ENCODE measurements around the gene SPATS2. TPM values are rescaled to one million over a fixed set of nuclear protein-coding genes. Genes with fewer than 3 reads are reported as not detected.

SPATS2 gene
- total RNA-seq, 4 donors from 2014 or later, result 8.6 to 17.8 (median 9.5) TPM

DNA sequence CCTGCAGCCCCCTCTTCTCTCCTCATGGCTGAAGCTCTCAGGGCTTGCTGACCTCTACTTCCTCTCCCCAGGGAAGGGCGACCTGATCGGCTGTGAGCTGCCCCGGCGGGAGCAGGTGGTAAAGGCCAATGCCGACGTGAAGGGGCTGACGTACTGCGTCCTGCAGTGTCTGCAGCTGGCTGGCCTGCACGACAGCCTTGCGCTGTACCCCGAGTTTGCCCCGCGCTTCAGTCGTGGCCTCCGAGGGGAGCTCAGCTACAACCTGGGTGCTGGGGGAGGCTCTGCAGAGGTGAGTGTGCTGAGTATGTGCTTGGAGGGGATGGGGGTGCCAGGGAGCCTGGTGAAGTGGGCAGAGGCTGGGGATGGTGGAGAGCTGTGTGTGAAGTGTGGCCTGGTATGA lies 187.0 kb downstream of the SPATS2 start:
- no peak overlapping the region for H3K4me3 ChIP-seq
- peaks cover 0 to 5% (median 1%) of the 10 kb centered on the region in 3 donors for H3K4me1 ChIP-seq
- ATAC-seq, result no peak
- H3K27me3 ChIP-seq, result peaks cover 10% of the 10 kb centered on the region
- H3K9me3 ChIP-seq, result no peaks in the 10 kb centered on the region
- H3K36me3 ChIP-seq, result peaks cover 0 to 37% of the 10 kb centered on the region in 2 donors
- no peak for TF ChIP-seq POLR2AphosphoS5 (IDR thresholded peaks at IDR 0.05)
- TF ChIP-seq, protein P1, sequence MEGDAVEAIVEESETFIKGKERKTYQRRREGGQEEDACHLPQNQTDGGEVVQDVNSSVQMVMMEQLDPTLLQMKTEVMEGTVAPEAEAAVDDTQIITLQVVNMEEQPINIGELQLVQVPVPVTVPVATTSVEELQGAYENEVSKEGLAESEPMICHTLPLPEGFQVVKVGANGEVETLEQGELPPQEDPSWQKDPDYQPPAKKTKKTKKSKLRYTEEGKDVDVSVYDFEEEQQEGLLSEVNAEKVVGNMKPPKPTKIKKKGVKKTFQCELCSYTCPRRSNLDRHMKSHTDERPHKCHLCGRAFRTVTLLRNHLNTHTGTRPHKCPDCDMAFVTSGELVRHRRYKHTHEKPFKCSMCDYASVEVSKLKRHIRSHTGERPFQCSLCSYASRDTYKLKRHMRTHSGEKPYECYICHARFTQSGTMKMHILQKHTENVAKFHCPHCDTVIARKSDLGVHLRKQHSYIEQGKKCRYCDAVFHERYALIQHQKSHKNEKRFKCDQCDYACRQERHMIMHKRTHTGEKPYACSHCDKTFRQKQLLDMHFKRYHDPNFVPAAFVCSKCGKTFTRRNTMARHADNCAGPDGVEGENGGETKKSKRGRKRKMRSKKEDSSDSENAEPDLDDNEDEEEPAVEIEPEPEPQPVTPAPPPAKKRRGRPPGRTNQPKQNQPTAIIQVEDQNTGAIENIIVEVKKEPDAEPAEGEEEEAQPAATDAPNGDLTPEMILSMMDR (IDR thresholded peaks at IDR 0.05), result no peak
- TF ChIP-seq EP300 (IDR thresholded peaks at IDR 0.05), result no peak
- no peak for TF ChIP-seq POLR2A (IDR thresholded peaks at IDR 0.05)
- no peak overlapping the region for H3K27ac ChIP-seq
- 54% methylated on average over 8 of the region's 15 CpGs; no CpG with 5 or more reads in 1 of the 2 donors for WGBS, 2 donors (ENCODE audit: low coverage in 1 of 2)

DNA sequence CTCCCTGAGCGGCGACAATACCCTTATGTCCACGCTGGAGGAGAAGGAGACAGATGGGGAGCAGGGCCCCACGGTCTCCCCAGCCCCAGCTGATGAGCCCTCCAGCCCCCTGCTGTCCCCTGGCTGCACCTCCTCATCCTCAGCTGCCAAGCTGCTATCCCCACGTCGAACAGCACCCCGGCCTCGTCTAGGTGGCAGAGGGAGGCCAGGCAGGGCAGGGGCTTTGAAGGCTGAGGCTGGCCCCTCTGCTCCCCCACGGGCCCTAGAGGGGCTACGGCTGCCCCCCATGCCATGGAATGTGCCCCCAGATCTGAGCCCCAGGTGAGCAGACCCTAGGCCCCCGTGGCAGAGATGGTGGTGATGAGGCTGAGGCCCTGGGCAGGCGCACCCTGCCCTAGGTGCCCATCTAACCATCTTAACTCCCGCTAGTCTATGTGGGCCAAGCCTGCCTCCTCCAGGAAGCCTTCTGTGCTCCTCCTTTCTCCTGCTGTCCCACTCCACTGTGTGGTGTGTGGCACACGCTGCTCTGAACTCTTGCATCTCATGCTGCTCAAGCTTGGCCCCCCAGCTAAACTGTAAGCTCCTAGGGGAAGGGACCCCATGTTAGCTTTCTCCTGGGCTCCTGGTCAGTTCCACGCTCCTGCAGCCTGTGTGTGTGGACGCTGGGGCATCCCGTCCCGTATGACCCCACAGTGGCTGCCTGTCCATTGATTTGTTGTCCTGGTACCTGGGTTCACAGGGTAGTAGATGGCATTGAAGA lies 188.5 kb downstream of the SPATS2 start:
- Histone ChIP-seq H3K9me3 (no peaks in the 10 kb centered on the region), H3K36me3 (peaks cover 0 to 52% of the 10 kb centered on the region in 2 donors), H3K4me3 (no peak overlapping the region), H3K27me3 (no peaks in the 10 kb centered on the region), H3K27ac (no peak overlapping the region), H3K4me1 (no peaks in the 10 kb centered on the region)
- no peak for TF ChIP-seq POLR2A (IDR thresholded peaks at IDR 0.05)
- ATAC-seq, result no peak
- 100% methylated on average over 3 of the region's 18 CpGs; no CpG with 5 or more reads in 1 of the 2 donors for WGBS, 2 donors (ENCODE audit: low coverage in 1 of 2)

DNA sequence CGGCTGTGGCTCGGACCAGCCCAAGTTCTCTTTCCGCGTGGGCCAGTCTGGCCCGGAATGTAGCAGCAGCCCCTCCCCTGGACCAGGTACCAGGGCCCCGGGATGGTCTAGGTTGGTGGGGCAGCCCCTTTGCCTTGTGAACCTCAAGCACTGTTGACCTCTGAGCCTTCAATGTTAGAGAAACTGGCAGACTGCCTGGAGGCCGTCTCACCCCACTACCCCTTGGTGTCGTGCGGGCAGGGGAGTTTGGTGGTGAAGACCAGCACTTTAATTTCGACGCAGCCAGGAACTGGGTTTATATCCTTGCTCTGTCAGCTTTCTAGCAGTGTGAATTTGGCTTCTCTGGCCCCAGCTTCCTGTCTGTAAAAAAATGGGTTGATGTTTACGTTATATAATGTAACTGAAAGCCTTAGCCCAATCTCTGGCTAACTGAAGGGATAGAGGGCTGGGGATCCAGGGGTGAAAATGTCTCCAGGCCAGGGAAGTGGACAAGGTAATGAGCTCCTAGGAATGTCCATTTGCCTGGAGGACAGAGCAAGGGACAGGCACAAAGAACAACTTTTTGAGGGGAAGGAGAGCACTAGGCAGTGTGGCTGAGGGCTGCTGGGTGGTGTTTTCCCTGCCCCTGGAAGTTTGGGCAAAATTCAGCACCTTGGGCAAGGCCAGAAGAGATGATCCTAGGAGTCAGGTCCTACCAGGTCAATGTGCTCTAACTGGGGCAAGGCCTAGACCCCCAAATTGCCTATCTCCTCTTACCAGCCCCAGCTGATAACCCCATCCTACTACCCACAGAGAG lies 189.3 kb downstream of the SPATS2 start:
- no peak overlapping the region for H3K4me3 ChIP-seq
- H3K27me3 ChIP-seq, result no peaks in the 10 kb centered on the region
- no peaks in the 10 kb centered on the region for H3K4me1 ChIP-seq
- H3K27ac ChIP-seq, result no peak overlapping the region
- no peak for ATAC-seq
- no peak for TF ChIP-seq POLR2AphosphoS5 (IDR thresholded peaks at IDR 0.05)
- no peak for TF ChIP-seq EP300 (IDR thresholded peaks at IDR 0.05)
- TF ChIP-seq, protein P1 (IDR thresholded peaks at IDR 0.05), result no peak
- no peak for TF ChIP-seq POLR2A (IDR thresholded peaks at IDR 0.05)
- WGBS, 2 donors (ENCODE audit: low coverage in 1 of 2), result 33% methylated on average over 1 of the region's 12 CpGs; no CpG with 5 or more reads in 1 of the 2 donors
- peaks cover 0 to 60% of the 10 kb centered on the region in 2 donors for H3K36me3 ChIP-seq
- no peaks in the 10 kb centered on the region for H3K9me3 ChIP-seq

DNA sequence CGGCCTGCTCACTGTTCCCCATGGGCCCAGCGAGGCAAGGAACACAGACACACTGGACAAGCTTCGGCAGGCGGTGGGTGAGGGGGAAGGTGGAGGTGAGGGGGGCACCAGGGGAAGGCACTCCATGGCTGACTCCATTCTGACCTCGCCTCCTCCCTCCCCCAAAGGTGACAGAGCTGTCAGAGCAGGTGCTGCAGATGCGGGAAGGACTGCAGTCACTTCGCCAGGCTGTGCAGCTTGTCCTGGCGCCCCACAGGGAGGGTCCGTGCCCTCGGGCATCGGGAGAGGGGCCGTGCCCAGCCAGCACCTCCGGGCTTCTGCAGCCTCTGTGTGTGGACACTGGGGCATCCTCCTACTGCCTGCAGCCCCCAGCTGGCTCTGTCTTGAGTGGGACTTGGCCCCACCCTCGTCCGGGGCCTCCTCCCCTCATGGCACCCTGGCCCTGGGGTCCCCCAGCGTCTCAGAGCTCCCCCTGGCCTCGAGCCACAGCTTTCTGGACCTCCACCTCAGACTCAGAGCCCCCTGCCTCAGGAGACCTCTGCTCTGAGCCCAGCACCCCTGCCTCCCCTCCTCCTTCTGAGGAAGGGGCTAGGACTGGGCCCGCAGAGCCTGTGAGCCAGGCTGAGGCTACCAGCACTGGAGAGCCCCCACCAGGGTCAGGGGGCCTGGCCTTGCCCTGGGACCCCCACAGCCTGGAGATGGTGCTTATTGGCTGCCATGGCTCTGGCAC lies 190.1 kb downstream of the SPATS2 start:
- no CpG with 5 or more reads among the region's 18 CpGs for WGBS, 2 donors (ENCODE audit: low coverage in 1 of 2)
- Histone ChIP-seq H3K27me3 (no peaks in the 10 kb centered on the region), H3K4me3 (no peak overlapping the region), H3K4me1 (no peaks in the 10 kb centered on the region), H3K27ac (no peak overlapping the region), H3K9me3 (no peaks in the 10 kb centered on the region), H3K36me3 (peaks cover 0 to 68% of the 10 kb centered on the region in 2 donors)
- no peak for ATAC-seq
- TF ChIP-seq EP300 (IDR thresholded peaks at IDR 0.05), result no peak
- no peak for TF ChIP-seq POLR2AphosphoS5 (IDR thresholded peaks at IDR 0.05)

DNA sequence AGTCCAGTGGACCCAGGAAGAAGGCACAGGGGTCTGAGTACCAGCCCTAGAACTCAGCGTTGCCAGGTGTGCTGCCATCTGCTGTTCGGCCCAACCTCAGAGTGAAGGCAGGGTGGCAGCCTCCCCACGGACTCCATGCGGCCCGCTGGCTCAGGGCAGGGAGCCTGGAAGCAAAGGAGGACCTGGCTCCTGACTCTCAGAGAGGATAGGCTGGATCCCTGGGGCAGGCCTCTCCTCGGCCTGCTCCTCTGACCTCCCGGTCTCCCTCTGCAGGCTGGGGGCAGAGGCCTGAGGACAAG lies 190.6 kb downstream of the SPATS2 start:
- H3K27ac ChIP-seq, result no peak overlapping the region
- ATAC-seq, result no peak
- TF ChIP-seq EP300 (IDR thresholded peaks at IDR 0.05) (no peak), POLR2A (IDR thresholded peaks at IDR 0.05) (no peak), POLR2AphosphoS5 (IDR thresholded peaks at IDR 0.05) (no peak)
- TF ChIP-seq, protein P1 (IDR thresholded peaks at IDR 0.05), result no peak
- no peaks in the 10 kb centered on the region for H3K9me3 ChIP-seq
- H3K36me3 ChIP-seq, result peaks cover 0 to 73% of the 10 kb centered on the region in 2 donors
- no peak overlapping the region for H3K4me3 ChIP-seq
- no CpG with 5 or more reads among the region's 7 CpGs for WGBS, 2 donors (ENCODE audit: low coverage in 1 of 2)
- H3K27me3 ChIP-seq, result no peaks in the 10 kb centered on the region
- H3K4me1 ChIP-seq, result no peaks in the 10 kb centered on the region

Measured in gastroesophageal sphincter (tissue), 4 donors.